ENCODE measurements around the gene ASCL2.

The ASCL2 gene

DNA sequence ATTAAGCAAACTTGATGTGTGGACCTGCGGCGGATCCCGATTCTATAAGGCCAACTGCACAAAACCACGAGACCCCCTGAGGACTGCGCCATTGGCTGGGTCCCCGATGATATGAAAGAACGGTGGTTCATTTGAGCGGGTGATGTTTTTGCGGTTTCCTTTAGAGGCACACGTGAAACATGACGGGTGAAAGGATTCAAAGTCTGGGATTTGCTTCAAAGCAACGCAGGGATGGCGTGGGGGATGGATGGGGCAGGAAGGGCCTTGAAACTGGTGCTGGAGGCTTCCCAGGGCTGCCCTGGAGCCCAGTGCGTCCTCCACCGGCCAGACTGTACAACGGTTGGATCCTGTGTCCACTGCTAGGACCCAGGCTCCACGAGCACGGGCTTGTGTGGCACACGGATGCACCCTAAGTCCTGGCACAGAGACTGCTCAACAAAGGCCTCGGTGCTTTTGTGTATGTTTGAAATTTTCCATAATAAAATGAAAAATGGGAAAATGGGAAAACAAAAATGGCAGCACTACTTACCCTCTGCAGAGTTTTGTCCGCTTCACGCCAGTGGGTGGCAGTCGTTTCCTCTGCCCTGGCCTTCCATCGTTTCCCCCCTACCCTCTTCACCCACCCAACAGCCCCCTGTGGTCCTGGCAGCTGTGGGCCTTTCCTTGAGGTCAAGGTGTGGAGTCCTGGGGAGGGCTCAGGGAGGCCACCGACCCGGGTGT is 3.6 kb downstream of the ASCL2 start:
- TF ChIP-seq GATA2 (IDR thresholded peaks at IDR 0.05; ENCODE audit: low read depth, low read length), result no peak
- TF ChIP-seq GATA3 (IDR thresholded peaks at IDR 0.05; ENCODE audit: low read depth, low read length), result no peak

DNA sequence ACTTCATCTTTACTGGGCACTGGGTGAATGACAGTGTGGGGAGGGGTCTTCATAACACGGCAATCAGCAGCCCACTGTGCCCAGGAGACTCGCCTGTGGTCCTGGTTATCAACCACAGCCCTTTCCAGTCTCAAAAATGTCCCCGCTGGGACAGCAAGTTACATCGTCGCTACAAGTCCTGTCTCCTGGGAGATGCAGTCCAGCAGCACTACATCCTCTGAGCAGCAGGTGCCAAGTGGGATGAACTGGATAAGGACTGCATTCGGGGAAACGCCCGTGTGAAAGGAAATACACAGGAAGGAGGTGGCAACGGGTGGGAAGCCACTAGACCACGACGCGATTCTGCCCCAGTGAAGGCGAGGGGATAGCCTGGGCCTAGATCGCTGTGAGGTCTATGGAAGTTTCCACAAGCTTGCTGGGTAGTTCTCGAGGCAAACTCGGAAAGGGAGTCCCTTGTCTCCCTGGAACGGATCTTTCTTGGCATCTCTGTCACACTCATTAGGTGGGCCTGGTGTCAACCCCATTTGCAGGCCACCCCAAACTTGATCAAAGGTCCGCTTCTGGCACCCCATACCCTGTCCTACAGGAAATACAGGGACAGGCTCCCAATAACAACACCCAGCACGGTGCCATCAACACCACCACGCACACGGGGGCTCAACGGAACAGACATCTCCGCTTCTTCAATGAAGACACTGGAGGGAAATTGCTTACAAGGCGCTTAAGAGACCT is 4.4 kb downstream of the ASCL2 start:
- TF ChIP-seq GATA3 (IDR thresholded peaks at IDR 0.05; ENCODE audit: low read depth, low read length) (no peak), GATA2 (IDR thresholded peaks at IDR 0.05; ENCODE audit: low read depth, low read length) (no peak)

DNA sequence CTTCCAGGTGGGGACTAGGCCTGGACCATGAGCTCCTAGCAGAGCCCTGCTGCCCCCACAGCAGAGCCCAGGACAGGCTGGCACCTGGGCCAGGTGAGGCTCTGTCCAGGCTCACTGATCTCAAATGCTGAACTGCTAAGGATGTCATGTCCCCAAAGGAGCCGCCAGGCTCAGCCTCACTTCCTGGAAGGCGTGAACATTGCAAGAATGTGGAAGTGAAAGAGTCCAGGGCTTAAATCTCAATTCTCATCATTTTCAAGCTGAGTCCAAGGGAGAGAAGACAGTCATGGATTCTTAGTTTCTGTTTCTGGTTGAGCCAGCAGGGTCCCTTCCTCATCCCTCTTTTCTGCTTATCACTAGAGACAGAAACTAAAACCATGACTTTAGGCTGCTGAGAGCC is 5.0 kb downstream of the ASCL2 start:
- TF ChIP-seq GATA3 (IDR thresholded peaks at IDR 0.05; ENCODE audit: low read depth, low read length), result no peak
- TF ChIP-seq GATA2 (IDR thresholded peaks at IDR 0.05; ENCODE audit: low read depth, low read length), result no peak

- TF ChIP-seq GATA3 (IDR thresholded peaks at IDR 0.05; ENCODE audit: low read depth, low read length), result no peak
- TF ChIP-seq GATA2 (IDR thresholded peaks at IDR 0.05; ENCODE audit: low read depth, low read length), result no peak
These were observed 5.9 kb downstream of the ASCL2 start for GRCh38 chr11:2264366-2265053.

GRCh38 chr11:2263724-2264360 is 6.5 kb downstream of the ASCL2 start:
- TF ChIP-seq GATA3 (IDR thresholded peaks at IDR 0.05; ENCODE audit: low read depth, low read length), result no peak
- TF ChIP-seq GATA2 (IDR thresholded peaks at IDR 0.05; ENCODE audit: low read depth, low read length), result no peak

DNA sequence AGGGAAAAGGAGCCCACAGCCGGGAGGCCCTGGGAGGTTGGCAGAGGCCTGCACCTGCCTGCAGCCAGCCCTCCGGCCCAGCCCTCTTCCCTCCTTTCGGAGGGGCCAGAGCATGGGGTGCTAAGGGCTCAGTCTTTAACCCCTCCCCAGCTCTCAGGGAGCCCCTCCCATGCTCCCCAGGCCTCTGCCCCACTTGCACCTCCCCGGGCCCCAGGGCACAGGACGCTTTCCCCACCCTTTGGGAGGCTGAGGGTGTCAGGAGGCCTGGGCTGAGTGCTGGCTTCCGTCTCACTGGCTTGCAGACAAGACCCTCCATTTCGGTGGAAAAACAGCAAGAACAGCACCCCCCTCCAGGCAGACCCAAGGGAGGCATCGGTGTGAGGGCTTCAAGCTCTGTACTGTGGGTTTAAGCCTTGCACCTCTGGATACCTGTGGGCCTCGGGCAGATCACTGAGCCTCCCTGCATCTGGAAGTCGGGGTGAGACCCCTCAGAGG is 7.3 kb downstream of the ASCL2 start:
- TF ChIP-seq GATA2 (IDR thresholded peaks at IDR 0.05; ENCODE audit: low read depth, low read length), result no peak
- TF ChIP-seq GATA3 (IDR thresholded peaks at IDR 0.05; ENCODE audit: low read depth, low read length), result no peak

DNA sequence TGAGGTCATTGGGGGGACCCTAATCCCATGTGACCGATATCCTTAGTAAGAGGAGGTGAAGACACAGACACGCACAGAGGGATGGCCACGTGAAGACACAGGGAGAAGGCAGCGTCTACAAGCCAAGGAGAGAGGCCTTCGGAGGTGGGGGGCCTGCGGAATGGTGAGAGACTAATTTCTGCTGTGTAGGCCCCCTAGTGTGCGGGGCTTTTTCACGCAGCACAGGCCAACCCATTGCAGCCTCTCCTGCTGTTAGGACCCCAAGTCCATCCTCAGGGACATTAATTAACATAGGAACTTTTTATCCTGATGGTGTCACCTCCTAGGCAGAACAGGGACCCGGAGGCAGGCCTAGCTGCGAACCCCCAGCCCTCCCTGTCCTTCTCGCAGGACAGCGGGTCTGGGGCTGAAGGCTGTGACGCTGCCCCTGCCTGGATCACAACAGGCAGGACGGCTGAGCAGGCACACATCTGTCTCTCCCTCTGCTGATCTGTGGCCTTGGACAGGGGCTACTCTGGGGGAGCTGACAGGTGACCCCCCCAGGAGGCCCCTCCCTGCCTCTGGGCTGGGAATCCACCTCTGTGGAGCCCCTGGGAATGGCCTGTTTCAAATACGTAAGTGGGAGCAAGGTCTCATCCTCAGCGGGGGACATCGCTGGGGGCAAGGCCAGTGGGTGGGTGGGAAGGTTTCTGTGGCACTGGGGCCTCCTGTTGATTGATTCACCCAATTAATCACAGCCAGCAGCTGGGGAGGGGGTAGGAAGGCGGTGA is 7.9 kb downstream of the ASCL2 start:
- no peak for TF ChIP-seq GATA2 (IDR thresholded peaks at IDR 0.05; ENCODE audit: low read depth, low read length)
- TF ChIP-seq GATA3 (IDR thresholded peaks at IDR 0.05; ENCODE audit: low read depth, low read length), result no peak

DNA sequence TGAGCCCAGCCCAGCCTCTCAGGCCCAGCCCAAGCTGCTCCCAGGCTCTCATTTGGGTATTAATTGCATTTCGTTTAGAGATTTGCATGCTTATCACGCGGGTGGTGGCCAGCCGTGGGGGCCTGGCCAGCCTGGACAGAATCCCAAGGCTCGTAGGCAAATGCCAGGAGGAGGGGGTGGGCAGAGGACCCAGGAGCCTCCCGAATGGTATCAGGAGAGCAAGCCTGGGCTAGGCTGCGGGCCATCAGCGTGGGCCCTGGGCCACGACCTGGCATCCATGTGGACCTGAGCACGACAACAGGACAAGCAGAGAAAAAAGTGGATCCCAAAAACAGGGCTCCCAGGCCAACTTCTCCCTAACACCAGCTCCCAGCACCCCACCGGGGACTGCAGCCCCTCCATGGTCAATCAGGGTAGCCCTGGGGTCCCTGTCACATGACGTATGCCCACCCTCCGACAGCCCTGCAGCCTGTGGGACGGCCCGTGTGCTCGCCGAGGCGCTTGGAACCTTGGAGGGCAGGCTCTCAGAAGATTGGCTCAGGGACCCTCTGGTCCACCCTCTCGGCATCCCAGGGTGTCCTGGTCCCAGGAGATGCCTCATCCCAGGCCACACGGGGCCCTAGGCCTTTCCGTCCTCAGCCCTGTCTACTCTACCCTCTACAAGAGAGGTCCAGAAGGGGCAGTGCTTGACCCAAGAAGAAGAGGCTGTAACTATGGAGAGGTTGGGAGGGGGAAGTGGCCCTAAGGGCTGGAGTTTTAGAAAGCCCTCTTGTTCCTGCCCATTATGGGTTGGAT is 8.8 kb downstream of the ASCL2 start:
- no peak for TF ChIP-seq GATA2 (IDR thresholded peaks at IDR 0.05; ENCODE audit: low read depth, low read length)
- TF ChIP-seq GATA3 (IDR thresholded peaks at IDR 0.05; ENCODE audit: low read depth, low read length), result no peak

DNA sequence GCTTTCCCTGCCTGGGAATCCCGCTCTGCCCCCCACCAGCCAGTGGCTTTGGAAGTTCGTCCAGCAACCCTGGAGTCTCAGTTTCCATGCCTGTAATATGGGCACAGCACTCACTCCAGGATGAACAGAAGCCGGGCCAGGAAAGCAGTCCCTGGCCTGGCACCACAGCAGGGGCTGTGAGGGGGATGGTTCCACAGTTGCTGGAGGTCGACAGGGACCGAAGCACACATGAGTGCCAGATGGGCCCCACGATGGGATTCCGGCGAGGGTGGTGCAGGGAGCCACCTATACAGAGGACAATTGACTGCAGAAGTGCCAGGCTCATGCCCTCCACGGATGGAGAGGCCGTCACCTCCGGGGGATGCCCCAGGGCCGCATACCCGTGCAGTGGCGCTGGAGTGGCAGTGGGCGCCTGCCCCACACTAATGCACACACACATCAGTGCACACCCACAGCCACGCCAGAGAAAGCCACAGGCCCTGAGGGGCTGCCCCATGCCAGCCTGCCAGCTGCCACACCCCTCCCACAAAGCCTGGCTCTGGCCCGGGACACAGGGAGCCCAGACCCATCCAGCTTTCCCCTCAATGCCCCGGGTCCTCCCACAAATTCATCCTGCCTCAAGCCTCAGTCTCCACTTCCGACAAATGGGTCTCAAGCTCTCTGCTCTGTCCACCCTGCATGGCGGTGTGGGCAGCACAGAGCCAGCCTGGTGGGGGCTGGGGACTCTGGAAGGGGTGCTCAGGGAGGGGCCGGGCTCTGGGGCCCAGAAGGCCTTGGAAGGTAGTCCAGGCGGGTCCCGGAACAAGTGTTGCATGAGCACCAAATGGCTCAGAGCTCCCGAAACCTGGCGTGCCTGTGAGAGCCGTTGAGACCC is 9.7 kb downstream of the ASCL2 start:
- TF ChIP-seq GATA2 (IDR thresholded peaks at IDR 0.05; ENCODE audit: low read depth, low read length) (no peak), GATA3 (IDR thresholded peaks at IDR 0.05; ENCODE audit: low read depth, low read length) (no peak)

DNA sequence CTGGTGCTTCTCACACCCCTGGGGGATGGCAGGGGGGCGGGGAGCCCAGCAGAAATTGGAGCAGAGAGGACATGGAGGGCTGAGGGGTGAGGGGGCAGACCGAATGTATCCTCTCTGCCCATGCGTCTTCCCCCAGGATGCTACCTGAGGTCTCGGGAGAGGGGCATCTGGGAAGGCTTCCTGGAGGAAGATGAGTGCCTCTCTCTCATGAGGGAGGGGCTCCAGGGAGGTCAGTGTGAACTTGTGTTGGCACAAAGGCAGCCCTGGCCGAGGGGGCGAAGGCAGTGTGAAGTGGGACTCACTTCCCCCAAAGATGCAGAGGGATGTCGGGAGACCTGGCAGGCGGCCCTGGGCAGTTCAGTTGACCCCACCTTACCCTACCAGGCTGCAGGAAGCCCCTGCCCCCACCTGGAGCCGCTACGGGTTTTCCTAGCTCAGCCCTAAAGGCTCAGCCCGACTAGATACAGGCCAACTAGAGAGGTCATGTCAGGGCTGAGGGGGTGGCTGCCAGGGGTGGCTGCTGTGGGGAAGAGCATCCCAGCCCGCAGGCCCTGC is 10.4 kb downstream of the ASCL2 start:
- TF ChIP-seq GATA2 (IDR thresholded peaks at IDR 0.05; ENCODE audit: low read depth, low read length) (no peak), GATA3 (IDR thresholded peaks at IDR 0.05; ENCODE audit: low read depth, low read length) (no peak)

- no peak for TF ChIP-seq GATA2 (IDR thresholded peaks at IDR 0.05; ENCODE audit: low read depth, low read length)
- TF ChIP-seq GATA3 (IDR thresholded peaks at IDR 0.05; ENCODE audit: low read depth, low read length), result no peak
These were observed 10.9 kb downstream of the ASCL2 start for GRCh38 chr11:2259466-2259830.

All from SH-SY5Y (cell line).